HCT116 (cell line): ENCODE results near the gene TRMU. TPM values are rescaled to one million over a fixed set of nuclear protein-coding genes. Genes with fewer than 3 reads are reported as not detected.

Source experiments
- ATAC-seq: fragments of 200-7000 bp; cut with Tn5 transposase; 2 replicates; pipeline ENCODE4 v1.9.1; 2020; ENCODE audit warnings: mild to moderate bottlenecking, moderate library complexity
- BruUV-seq: library from RNA; stranded (reverse); fragments of 400-500 nt; replicated peaks from 2 replicates; lab custom pipeline; 2021; lab: Mats Ljungman, UMichigan
- CTCF ChIA-PET: fragments of 300-600 bp; sonication (Branson Sonifier 250); formaldehyde crosslinking; loops from one replicate; lab custom pipeline; 2021; ENCODE audit warnings: antibody characterized with exemption; lab: Charles Lee
- POLR2A ChIA-PET: fragments of 300-600, 350-600 bp; sonication (Branson Sonifier 250); formaldehyde crosslinking; loops from one replicate; lab custom pipeline; 2021; ENCODE audit warnings: antibody characterized with exemption; lab: Charles Lee
- RAD21 ChIA-PET, 2 experiments: fragments of 300-600 bp; sonication (Branson Sonifier 250); formaldehyde crosslinking; loops; one replicate each; lab custom pipeline; 2023; ENCODE audit warnings: low total read pairs in 2 of 2; ENCODE audit not compliant: uncharacterized antibody in 2 of 2, unreplicated experiment in 2 of 2, low non-redundant PET in 1 of 2; lab: Charles Lee
- DNase-seq: peaks from one replicate; pipeline ENCODE4 v3.0.0-alpha.2; 2010; ENCODE audit warnings: low read depth, low spot score
- H2AFZ ChIP-seq: fragments of 200-600 bp; shearing (Covaris generic), sonication (generic); 2 replicates; pipeline ENCODE4 v1.6.1; 2017; ENCODE audit warnings: low read depth, mixed run types, mixed read lengths, antibody characterized with exemption, low read length; ENCODE audit not compliant: poor library complexity, severe bottlenecking
- H3K27ac ChIP-seq: 2 replicates; pipeline ENCODE4 v1.5.1; 2012; ENCODE audit warnings: low read depth, low read length
- H3K27me3 ChIP-seq: fragments of 200-600 bp; sonication (generic); 2 replicates; pipeline ENCODE4 v1.6.1; 2016; ENCODE audit warnings: mixed run types, low read length, mixed read lengths; ENCODE audit not compliant: insufficient read depth
- H3K36me3 ChIP-seq, 2 experiments: fragments of 200-500 bp in 1 of 2; fragments of 200-600 bp in 1 of 2; sonication (Bioruptor generic) in 1 of 2; sonication (generic) in 1 of 2; 2 replicates each; pipeline versions ENCODE4 v1.5.1 to v1.6.1; 2014 to 2016; ENCODE audit warnings: low read length in 2 of 2, inconsistent platforms in 1 of 2, mixed read lengths in 1 of 2, mixed run types in 1 of 2; ENCODE audit not compliant: insufficient read depth in 2 of 2, control insufficient read depth in 1 of 2
- H3K4me1 ChIP-seq, 2 experiments: fragments of 200-600 bp in 1 of 2; sonication (generic) in 1 of 2; 2 replicates each; pipeline versions ENCODE4 v1.5.1 to v1.6.1; 2012 to 2017; ENCODE audit warnings: low read length in 2 of 2, inconsistent platforms in 1 of 2, mild to moderate bottlenecking in 1 of 2, mixed read lengths in 1 of 2, mixed run types in 1 of 2, moderate library complexity in 1 of 2; ENCODE audit not compliant: insufficient read depth in 2 of 2, control insufficient read depth in 1 of 2
- H3K4me2 ChIP-seq: fragments of 200-600 bp; sonication (generic); 2 replicates; pipeline ENCODE4 v1.6.1; 2017; ENCODE audit warnings: mixed run types, low read length, mixed read lengths
- H3K4me3 ChIP-seq, 2 experiments: fragments of 200-600 bp in 1 of 2; sonication (generic) in 1 of 2; replicated peaks in 1 of 2; 2 replicates each; pipeline ENCODE4 v1.5.1; 2011 to 2016; ENCODE audit warnings: low read length in 2 of 2, control low read depth in 1 of 2, low read depth in 1 of 2, mild to moderate bottlenecking in 1 of 2, mixed read lengths in 1 of 2, mixed run types in 1 of 2
- H3K79me2 ChIP-seq: fragments of 200-600 bp; sonication (generic); 2 replicates; pipeline ENCODE4 v1.6.1; 2017; ENCODE audit warnings: mild to moderate bottlenecking, mixed run types, low read length, moderate library complexity, mixed read lengths; ENCODE audit not compliant: insufficient read depth
- H3K9ac ChIP-seq: fragments of 200-600 bp; sonication (generic); 2 replicates; pipeline ENCODE4 v1.6.1; 2016; ENCODE audit warnings: low read length, mixed read lengths
- H3K9me2 ChIP-seq: fragments of 200-600 bp; sonication (generic), shearing (Covaris generic); 2 replicates; pipeline ENCODE4 v1.6.1; 2017; ENCODE audit warnings: mixed run types, mild to moderate bottlenecking, moderate library complexity; ENCODE audit not compliant: insufficient read depth
- H3K9me3 ChIP-seq, 2 experiments: fragments of 200-500 bp in 1 of 2; fragments of 200-600 bp in 1 of 2; sonication (Bioruptor generic) in 1 of 2; sonication (generic) in 1 of 2; 2 replicates each; pipeline ENCODE4 v1.6.1; 2014 to 2017; ENCODE audit warnings: low read length in 2 of 2, mixed read lengths in 2 of 2, inconsistent platforms in 1 of 2, low read depth in 1 of 2, mild to moderate bottlenecking in 1 of 2, mixed run types in 1 of 2, moderate library complexity in 1 of 2; ENCODE audit not compliant: control insufficient read depth in 1 of 2, insufficient read depth in 1 of 2
- H4K20me1 ChIP-seq: fragments of 200-600 bp; sonication (generic), shearing (Covaris generic); 2 replicates; pipeline ENCODE4 v1.6.1; 2017; ENCODE audit warnings: mixed run types, mild to moderate bottlenecking, moderate library complexity; ENCODE audit not compliant: insufficient read depth
- CEBPB ChIP-seq: IDR thresholded peaks from 2 replicates; pipeline ENCODE4 v1.6.1; 2012; ENCODE audit warnings: low read depth
- EGR1 ChIP-seq: IDR thresholded peaks from 2 replicates; pipeline ENCODE4 v1.6.1; 2012; ENCODE audit warnings: low read depth
- EZH2 ChIP-seq: fragments of 200-600 bp; sonication (generic); IDR thresholded peaks from 2 replicates; pipeline ENCODE4 v1.6.1; 2017; ENCODE audit warnings: antibody characterized with exemption, mixed run types
- EZH2phosphoT487 ChIP-seq: fragments of 200-600 bp; IDR thresholded peaks from 2 replicates; pipeline ENCODE4 v1.6.1; 2018; ENCODE audit warnings: antibody characterized with exemption, borderline replicate concordance
- POLR2AphosphoS5 ChIP-seq: IDR thresholded peaks from 2 replicates; pipeline ENCODE4 v1.6.1; 2011; ENCODE audit warnings: mild to moderate bottlenecking, low read depth, low read length, moderate library complexity
- SIN3A ChIP-seq: IDR thresholded peaks from 2 replicates; pipeline ENCODE4 v1.6.1; 2012; ENCODE audit warnings: low read depth
- SP1 ChIP-seq: IDR thresholded peaks from 2 replicates; pipeline ENCODE4 v1.6.1; 2012; ENCODE audit warnings: low read depth
- SRF ChIP-seq: IDR thresholded peaks from 2 replicates; pipeline ENCODE4 v1.6.1; 2012; ENCODE audit warnings: low read depth
- TCF7L2 ChIP-seq: IDR thresholded peaks from 2 replicates; pipeline ENCODE4 v1.7.0; 2011; ENCODE audit warnings: borderline replicate concordance, inconsistent platforms; ENCODE audit not compliant: insufficient read depth, insufficient read length; ENCODE audit errors: extremely low read depth
- YY1 ChIP-seq: IDR thresholded peaks from 2 replicates; pipeline ENCODE4 v1.6.1; 2011; ENCODE audit warnings: low read length, low read depth, moderate library complexity, mild to moderate bottlenecking; ENCODE audit not compliant: insufficient replicate concordance; ENCODE audit errors: extremely low read depth
- ZBTB33 ChIP-seq: IDR thresholded peaks from 2 replicates; pipeline ENCODE4 v1.6.1; 2011; ENCODE audit warnings: mild to moderate bottlenecking, low read length, moderate library complexity; ENCODE audit not compliant: insufficient replicate concordance; ENCODE audit errors: extremely low read depth
- ZNF274 ChIP-seq: fragments of 200-500 bp; sonication (Bioruptor generic); IDR thresholded peaks from 2 replicates; pipeline ENCODE4 v1.6.1; 2014; ENCODE audit warnings: mild to moderate bottlenecking, low read depth, low read length, inconsistent platforms
- intact Hi-C: fragments of 100-400 bp; cut with micrococcal nuclease; formaldehyde crosslinking; loops from 2 replicates; pipeline ENCODE4 v1.10.0; 2022
- total RNA-seq: library from RNA; stranded (reverse); gene quantifications from one replicate; pipeline ENCODE4 v1.2.1, GENCODE V29; 2021; ENCODE audit not compliant: unreplicated experiment
- TF ChIP-seq, protein P1 (sequence below): IDR thresholded peaks from 2 replicates; pipeline ENCODE4 v1.6.1; 2012
- TF ChIP-seq, protein P2 (sequence below): IDR thresholded peaks from 2 replicates; pipeline ENCODE4 v1.6.1; 2012; ENCODE audit warnings: low read depth

Gene TRMU
- total RNA-seq, 1 experiment from 2014 or later, result 65.4 TPM

DNA sequence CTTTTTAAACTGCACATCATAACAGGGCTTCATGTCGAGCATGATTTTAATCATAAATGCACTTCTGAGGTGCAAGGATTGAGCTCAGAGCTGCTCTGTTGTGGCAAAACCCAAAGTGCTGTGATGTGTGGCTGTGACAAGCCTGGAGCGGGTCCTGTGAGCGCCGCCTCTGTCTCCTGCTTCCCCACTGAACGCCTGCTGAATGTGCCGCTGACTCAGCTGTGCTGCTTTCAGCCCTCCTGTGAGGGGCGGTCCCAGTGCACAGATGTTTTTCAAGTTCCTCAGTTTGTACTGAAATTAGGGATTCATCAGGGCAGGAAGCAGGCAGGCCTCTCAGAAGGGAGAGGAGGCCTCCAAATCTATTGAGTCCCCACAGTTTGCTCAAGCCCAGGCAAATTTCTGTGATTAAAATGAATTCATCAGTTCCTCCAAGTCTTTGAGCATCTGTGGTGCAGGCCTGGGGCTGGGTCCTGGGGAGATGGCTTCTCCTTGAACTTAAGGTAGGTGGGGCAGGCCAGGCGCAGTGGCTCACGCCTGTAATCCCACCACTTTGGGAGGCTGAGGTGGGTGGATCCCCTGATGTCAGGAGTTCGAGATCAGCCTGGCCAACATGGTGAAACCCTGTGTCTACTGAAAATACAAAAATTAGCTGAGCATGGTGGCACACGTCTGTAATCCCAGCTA is 41.8 kb upstream of the TRMU start:
- POLR2A ChIA-PET, result no interaction called here
- peaks cover 12 to 21% of the 10 kb centered on the region in 2 experiments; a peak in 3 of 4 replicates for H3K4me1 ChIP-seq
- H3K4me2 ChIP-seq, result no peak overlapping the region
- H2AFZ ChIP-seq, result no peak overlapping the region
- intact Hi-C loops, result no loop called here
- H3K79me2 ChIP-seq, result peaks cover 20% of the 10 kb centered on the region
- peaks cover 9 to 13% of the 10 kb centered on the region in 2 experiments; a peak in 3 of 4 replicates for H3K36me3 ChIP-seq
- no peaks in the 10 kb centered on the region for H3K9me2 ChIP-seq
- no peaks in the 10 kb centered on the region for H4K20me1 ChIP-seq
- TF ChIP-seq EGR1, result no peak
- TF ChIP-seq SRF, result no peak
- TF ChIP-seq TCF7L2, result no peak
- TF ChIP-seq, protein P1, sequence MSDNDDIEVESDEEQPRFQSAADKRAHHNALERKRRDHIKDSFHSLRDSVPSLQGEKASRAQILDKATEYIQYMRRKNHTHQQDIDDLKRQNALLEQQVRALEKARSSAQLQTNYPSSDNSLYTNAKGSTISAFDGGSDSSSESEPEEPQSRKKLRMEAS, result no peak
- TF ChIP-seq EZH2phosphoT487, result no peak
- TF ChIP-seq POLR2AphosphoS5, result no peak
- no peaks in the 10 kb centered on the region for H3K9me3 ChIP-seq
- no peak overlapping the region for H3K4me3 ChIP-seq
- no peak overlapping the region for H3K9ac ChIP-seq
- DNase-seq (no peak), ATAC-seq (no peak)
- RAD21 ChIA-PET, result no interaction called here
- H3K27me3 ChIP-seq, result no peaks in the 10 kb centered on the region
- H3K27ac ChIP-seq, result no peak overlapping the region
- BruUV-seq, result no TSS peak
- CTCF ChIA-PET, result no interaction called here

- Histone ChIP-seq H3K9ac (no peak overlapping the region), H3K79me2 (peaks cover 28% of the 10 kb centered on the region), H3K9me3 (no peaks in the 10 kb centered on the region), H2AFZ (no peak overlapping the region), H3K27me3 (no peaks in the 10 kb centered on the region), H3K4me2 (no peak overlapping the region), H3K36me3 (peaks cover 15 to 22% of the 10 kb centered on the region in 2 experiments; a peak in 3 of 4 replicates), H3K4me1 (peaks cover 12 to 21% of the 10 kb centered on the region in 2 experiments; a peak in 3 of 4 replicates), H3K9me2 (no peaks in the 10 kb centered on the region), H3K4me3 (no peak overlapping the region), H3K27ac (no peak overlapping the region), H4K20me1 (no peaks in the 10 kb centered on the region)
- intact Hi-C loops, result loop anchor here (5.0 kb wide), 1 partner anchor 172 kb away; no protein-coding TSS in a partner anchor
- ChIA-PET POLR2A (no interaction called here), RAD21 (no interaction called here), CTCF (no interaction called here)
- ATAC-seq, result no peak
- no peak for DNase-seq
- BruUV-seq, result no TSS peak
- TF ChIP-seq SP1 (no peak), ZNF274 (no peak), EZH2 (no peak), TCF7L2 (no peak), EZH2phosphoT487 (no peak), CEBPB (no peak), YY1 (no peak), ZBTB33 (no peak), SIN3A (no peak)
- TF ChIP-seq, protein P2, sequence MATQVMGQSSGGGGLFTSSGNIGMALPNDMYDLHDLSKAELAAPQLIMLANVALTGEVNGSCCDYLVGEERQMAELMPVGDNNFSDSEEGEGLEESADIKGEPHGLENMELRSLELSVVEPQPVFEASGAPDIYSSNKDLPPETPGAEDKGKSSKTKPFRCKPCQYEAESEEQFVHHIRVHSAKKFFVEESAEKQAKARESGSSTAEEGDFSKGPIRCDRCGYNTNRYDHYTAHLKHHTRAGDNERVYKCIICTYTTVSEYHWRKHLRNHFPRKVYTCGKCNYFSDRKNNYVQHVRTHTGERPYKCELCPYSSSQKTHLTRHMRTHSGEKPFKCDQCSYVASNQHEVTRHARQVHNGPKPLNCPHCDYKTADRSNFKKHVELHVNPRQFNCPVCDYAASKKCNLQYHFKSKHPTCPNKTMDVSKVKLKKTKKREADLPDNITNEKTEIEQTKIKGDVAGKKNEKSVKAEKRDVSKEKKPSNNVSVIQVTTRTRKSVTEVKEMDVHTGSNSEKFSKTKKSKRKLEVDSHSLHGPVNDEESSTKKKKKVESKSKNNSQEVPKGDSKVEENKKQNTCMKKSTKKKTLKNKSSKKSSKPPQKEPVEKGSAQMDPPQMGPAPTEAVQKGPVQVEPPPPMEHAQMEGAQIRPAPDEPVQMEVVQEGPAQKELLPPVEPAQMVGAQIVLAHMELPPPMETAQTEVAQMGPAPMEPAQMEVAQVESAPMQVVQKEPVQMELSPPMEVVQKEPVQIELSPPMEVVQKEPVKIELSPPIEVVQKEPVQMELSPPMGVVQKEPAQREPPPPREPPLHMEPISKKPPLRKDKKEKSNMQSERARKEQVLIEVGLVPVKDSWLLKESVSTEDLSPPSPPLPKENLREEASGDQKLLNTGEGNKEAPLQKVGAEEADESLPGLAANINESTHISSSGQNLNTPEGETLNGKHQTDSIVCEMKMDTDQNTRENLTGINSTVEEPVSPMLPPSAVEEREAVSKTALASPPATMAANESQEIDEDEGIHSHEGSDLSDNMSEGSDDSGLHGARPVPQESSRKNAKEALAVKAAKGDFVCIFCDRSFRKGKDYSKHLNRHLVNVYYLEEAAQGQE, result no peak
Measured at GRCh38 chr22:46294784-46295183, 40.7 kb upstream of the TRMU start.
